HG03565 (cell line): Measurements from ENCODE around the gene SNPH.
"Not testable (repeated sequence)": the region's sequence is repeated elsewhere in the genome, so short reads cannot be mapped to it uniquely, and the experiment has no call there.

Source experiments
- ATAC-seq: cut with Tn5 transposase; IDR thresholded peaks from one replicate; pipeline ENCODE4 v1.9.1; 2021; ENCODE audit warnings: mild to moderate bottlenecking, moderate library complexity; ENCODE audit not compliant: unreplicated experiment

Gene SNPH

GRCh38 chr20:1336699-1337367 lies 70.7 kb downstream of the SNPH start:
- no peak for ATAC-seq

GRCh38 chr20:1337441-1337840 lies 71.3 kb downstream of the SNPH start:
- ATAC-seq: no peak

- no peak for ATAC-seq
These were observed 72.0 kb downstream of the SNPH start for GRCh38 chr20:1338096-1338495.

GRCh38 chr20:1338801-1339200 lies 72.7 kb downstream of the SNPH start:
- ATAC-seq: no peak

DNA sequence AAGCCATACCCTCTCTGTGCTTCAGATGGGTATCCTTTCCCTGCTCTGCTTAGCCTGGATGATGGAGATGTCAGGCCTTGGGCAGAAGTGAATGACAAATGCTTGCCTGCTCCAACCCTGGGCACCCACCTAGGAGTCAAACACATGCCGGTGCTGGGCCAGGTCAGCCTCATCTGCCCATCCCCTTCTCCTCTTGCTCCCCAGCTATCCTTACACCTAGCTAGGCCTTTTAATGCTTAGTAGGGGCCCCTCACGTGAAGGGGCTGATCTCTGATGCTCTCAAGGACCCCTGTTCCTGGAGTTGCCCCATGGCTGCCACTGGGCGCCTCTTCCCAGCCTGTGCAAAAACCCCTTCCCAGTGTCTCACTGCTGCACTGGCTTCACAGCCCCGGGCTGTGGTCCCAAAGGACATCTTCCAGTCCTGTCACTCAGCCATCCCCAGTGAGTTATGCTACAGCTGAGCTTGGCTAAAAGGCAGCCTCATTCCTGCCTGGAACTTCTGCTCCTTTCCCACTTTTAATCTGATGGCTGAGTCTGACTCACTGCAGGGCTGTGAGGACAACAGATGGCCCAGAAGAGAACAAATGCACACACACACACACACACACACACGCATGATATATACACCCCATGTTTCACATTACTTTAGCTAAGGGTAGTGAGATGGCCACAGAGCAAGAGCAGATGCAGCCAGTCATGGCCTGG lies 75.6 kb downstream of the SNPH start:
- ATAC-seq: no peak

- ATAC-seq: not testable (repeated sequence)
These were observed 77.5 kb downstream of the SNPH start for GRCh38 chr20:1343446-1344124.

- no peak for ATAC-seq
These were observed 79.1 kb downstream of the SNPH start for GRCh38 chr20:1345030-1345755.

- ATAC-seq: no peak
These were observed 79.6 kb downstream of the SNPH start for GRCh38 chr20:1345756-1346093.

DNA sequence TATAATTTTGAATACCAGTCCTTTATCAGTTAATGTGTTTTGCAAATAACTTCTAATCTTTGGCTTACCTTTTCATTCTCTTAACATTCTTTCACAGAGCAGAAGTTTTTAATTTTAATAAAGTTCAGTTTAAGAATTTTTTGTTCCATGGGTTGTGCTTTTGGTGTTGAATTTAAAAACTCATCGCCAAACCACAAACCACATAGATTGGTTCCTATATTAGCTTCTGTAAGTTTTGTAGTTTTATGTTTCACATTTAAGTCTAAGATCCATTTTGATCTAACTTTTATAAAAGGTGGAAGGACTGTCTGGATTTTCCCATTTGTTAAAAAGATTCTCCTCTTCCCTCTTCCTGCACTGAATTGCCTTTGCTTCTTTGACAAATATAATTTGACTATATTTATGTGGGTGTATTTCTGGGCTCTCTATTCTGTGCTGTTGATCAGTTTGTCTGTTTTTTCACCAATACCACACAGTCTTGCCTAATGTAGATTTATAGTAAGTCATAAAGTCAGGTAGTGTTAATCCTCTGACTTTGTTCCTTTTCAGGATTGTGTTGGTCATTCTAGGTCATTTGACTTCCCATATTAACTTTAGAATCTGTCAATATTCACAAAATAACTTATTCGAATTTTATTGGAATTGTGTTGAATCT lies 80.3 kb downstream of the SNPH start:
- no peak for ATAC-seq

DNA sequence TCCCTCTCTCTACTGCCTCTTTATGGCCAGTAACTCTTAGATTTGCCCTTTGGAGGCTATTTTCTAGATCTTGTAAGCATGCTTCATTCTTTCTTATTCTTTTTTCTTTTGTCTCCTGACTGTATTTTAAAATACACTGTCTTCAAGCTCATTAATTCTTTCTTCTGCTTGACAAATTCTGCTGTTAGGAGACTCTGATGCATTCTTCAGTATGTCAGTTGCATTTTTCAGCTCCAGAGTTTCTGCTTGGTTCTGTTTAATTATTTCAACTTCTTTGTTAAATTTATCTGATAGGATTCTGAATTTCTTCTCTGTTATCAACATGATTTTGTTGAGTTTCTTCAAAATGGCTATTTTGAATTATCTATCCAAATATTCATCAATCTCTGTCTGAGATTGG lies 87.9 kb downstream of the SNPH start:
- ATAC-seq: no peak

DNA sequence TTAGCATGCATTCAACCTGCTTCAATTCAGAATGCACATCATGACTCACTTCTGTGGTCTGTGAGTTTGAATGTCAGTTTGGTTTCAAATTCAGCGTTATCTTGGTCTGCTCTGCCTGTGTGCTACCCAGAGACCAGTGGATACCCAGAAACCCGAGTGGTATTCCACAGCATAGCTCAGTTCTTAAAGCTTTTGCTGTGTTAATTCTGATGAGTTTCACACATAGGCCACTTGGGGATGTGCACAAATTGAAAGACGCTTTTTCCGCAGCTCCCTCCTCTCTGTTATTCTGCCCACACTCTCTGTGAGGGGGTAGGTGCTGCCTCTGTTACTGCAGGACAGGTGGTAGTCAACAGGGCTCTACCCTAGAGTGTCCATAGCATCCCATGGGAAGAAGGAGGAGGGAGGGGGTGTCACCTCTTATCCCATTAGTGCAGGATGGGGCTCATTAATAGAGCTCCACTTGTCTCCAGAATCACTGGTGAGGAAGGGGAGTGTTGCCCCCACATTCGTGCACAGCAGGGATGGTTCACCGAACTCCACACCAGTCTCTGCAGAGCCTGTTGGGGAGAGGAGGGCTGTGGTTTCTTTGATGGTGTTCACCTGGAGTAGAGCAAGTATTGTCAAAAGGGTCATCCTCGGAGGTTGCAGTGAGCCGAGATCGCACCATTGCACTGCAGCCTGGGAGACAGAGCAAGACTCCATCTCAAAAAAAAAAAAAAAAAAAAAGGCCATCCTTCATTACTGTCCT lies 92.0 kb downstream of the SNPH start:
- no peak for ATAC-seq
